Astrocyte (in vitro differentiated cells and primary cell): Measurements from ENCODE around the gene ACSM6.

ENCODE experiments used
- CTCF ChIP-seq: IDR thresholded peaks from 2 replicates; pipeline ENCODE4 v1.5.1; 2011; ENCODE audit warnings: low read depth, mild to moderate bottlenecking, inconsistent platforms, low read length, moderate library complexity; ENCODE audit not compliant: insufficient read depth
- EZH2 ChIP-seq: IDR thresholded peaks from 2 replicates; pipeline ENCODE4 v1.6.1; 2012; ENCODE audit warnings: mild to moderate bottlenecking, low read length, inconsistent platforms; ENCODE audit not compliant: insufficient read depth

GRCh38 chr10:95229724-95230627, 35.9 kb downstream of the ACSM6 start:
- TF ChIP-seq EZH2 (no peak), CTCF (no peak)
